Renal pelvis (tissue), 4 donors: ENCODE results near the gene ZNF585A. TPM values are rescaled to one million over a fixed set of nuclear protein-coding genes. Genes with fewer than 3 reads are reported as not detected.
"Not testable (repeated sequence)": the region's sequence is repeated elsewhere in the genome, so short reads cannot be mapped to it uniquely, and the experiment has no call there.

Source experiments
- DNase-seq: peaks from one replicate; pipeline ENCODE4 v3.0.0-alpha.2; 2013
- polyA plus RNA-seq, 3 donors: library from polyadenylated mRNA; unstranded; fragments of 120-200 nt; gene quantifications; one replicate each; pipeline ENCODE4 v1.2.1, GENCODE V29; 2013; ENCODE audit not compliant: insufficient read length in 3 of 3

The ZNF585A gene
- polyA plus RNA-seq, 3 donors: 14.0 to 17.0 (median 16.6) TPM

DNA sequence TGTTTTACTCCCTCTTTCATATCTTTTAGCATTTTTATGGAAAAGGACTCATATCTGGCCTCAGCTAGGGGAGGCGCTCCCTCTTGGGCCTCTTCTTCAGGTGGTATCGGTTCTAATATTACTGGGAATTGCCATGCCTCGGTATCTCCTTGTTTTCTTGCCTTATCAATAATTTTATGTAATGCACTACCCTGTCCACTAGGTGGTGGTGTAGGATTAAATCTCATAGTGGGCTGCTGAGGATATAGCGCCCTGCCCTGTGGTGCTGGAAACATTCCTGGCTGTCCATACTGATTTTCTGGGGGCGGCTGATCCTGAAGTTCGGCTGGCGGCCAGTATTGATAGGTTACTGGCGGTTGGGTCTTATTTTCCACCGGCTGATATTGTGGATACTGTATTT is 58.5 kb downstream of the ZNF585A start:
- no peak for DNase-seq

DNA sequence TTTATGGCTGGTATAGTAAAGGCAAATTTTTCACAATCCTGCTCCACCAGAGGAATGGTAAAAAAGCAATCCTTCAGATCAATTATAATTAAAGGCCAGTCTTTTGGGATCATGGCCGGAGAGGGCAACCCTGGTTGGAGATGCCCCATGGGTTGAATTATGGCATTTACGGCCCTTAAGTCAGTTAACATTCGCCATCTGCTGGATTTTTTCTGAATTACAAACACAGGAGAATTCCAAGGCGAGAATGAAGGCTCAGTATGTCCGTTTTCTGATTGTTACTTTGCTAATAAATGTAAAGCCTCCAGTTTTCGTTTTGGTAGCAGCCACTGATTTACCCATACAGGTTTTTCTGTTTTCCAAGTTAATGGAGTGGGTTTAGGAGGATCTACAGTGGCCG is 60.7 kb downstream of the ZNF585A start:
- not testable (repeated sequence) for DNase-seq

DNA sequence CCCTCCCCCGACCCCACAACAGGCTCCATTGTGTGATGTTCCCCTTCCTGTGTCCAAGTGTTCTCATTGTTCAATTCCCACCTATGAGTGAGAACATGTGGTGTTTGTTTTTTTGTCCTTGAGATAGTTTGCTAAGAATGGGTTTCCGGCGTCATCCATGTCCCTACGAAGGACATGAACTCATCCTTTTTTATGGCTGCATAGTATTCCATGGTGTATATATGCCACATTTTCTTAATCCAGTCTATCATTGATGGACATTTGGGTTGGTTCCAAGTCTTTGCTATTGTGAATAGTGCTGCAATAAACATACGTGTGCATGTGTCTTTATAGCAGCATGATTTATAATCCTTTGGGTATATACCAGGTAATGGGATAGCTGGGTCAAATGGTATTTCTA is 68.4 kb downstream of the ZNF585A start:
- DNase-seq: not testable (repeated sequence)

DNA sequence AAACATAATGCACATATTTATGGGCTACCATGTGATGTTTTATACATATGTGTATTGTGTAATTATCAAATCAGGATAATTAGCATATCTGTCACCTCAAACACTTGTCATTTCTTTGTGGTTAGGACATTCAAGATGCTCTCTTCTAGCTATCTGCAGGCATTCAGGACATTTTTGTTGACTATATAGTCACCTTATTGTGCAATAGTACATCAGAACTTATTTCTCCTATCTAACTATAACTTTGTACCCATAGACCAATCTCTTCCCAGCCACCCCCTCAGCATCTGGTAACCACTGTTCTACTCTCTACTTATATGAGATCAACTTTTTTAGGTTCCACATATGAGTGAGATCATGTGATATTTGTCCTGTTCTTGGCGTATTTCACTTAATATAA is 73.9 kb downstream of the ZNF585A start:
- no peak for DNase-seq

DNA sequence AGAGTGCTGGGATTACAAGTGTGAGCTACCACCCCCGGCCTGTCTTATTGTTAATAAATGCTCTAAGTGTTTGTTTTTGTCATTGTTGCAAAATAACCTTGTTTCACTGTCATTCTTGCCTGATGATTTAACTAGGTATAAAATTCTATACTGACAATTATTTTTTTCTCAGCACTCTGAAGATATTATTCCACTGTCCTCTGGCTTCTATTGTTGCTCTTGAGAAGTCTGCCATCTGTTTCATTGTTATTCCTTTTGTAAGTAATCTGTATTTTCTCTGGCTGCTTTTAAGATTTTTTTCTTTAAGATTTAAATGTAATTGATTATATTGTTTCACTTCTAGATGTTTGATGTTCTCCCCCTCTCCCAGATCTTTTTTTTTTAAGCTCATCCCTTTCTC is 76.6 kb downstream of the ZNF585A start:
- DNase-seq: no peak

Other genes with a start within 250 kb of the ZNF585A start
- 10 to 100 TPM; 19.3 to 23.0 (median 19.6) TPM for gene ZNF420, start 94.3 kb downstream of the ZNF585A start, polyA plus RNA-seq
- gene ZNF585B, start 37.8 kb upstream of the ZNF585A start, polyA plus RNA-seq: 10 to 100 TPM; 15.9 to 22.3 (median 18.8) TPM
- 10 to 100 TPM; 10.1 to 16.4 (median 15.1) TPM for gene ZNF383, start 45.5 kb upstream of the ZNF585A start, polyA plus RNA-seq
- gene ZNF527, start 198.4 kb upstream of the ZNF585A start, polyA plus RNA-seq: 10 to 100 TPM in 2 of 3 donors, 1 to 10 TPM in 1; 7.8 to 10.8 (median 10.8) TPM